BLaER1 (cell line): ENCODE data around the gene ZNF750.

ENCODE experiments used
- H3K27ac ChIP-seq: shearing (Covaris generic); formaldehyde crosslinking; 2 replicates; pipeline ENCODE4 v1.8.1; 2022
- H3K27me3 ChIP-seq: shearing (Covaris generic); formaldehyde crosslinking; 2 replicates; pipeline ENCODE4 v1.8.1; 2022
- H3K36me3 ChIP-seq: shearing (Covaris generic); formaldehyde crosslinking; 2 replicates; pipeline ENCODE4 v1.8.1; 2022
- H3K4me1 ChIP-seq: shearing (Covaris generic); formaldehyde crosslinking; 2 replicates; pipeline ENCODE4 v1.8.1; 2022
- H3K4me2 ChIP-seq: shearing (Covaris generic); formaldehyde crosslinking; 2 replicates; pipeline ENCODE4 v1.8.1; 2022
- H3K4me3 ChIP-seq: shearing (Covaris generic); formaldehyde crosslinking; 2 replicates; pipeline ENCODE4 v1.8.1; 2022
- H3K9ac ChIP-seq: shearing (Covaris generic); formaldehyde crosslinking; 2 replicates; pipeline ENCODE4 v1.8.1; 2022
- H3K9me3 ChIP-seq: shearing (Covaris generic); formaldehyde crosslinking; 2 replicates; pipeline ENCODE4 v1.8.1; 2022
- H4K20me1 ChIP-seq: shearing (Covaris generic); formaldehyde crosslinking; 2 replicates; pipeline ENCODE4 v1.8.1; 2022
- Cebpa-rat ChIP-seq: shearing (Covaris generic); IDR thresholded peaks from 2 replicates; pipeline ENCODE4 v1.8.1; 2022

Gene ZNF750

GRCh38 chr17:82831041-82831817 lies 8.6 kb downstream of the ZNF750 start:
- no peak for TF ChIP-seq Cebpa-rat
- H3K4me2 ChIP-seq: peak overlapping the region; percentile 74
- H3K27me3 ChIP-seq: no peaks in the 10 kb centered on the region; the same call in 1 of the 2 replicates
- 0 out of 2 replicates have a peak overlapping the region, but pooled peaks have one; percentile 30 for H3K27ac ChIP-seq
- H3K9me3 ChIP-seq: no peaks in the 10 kb centered on the region
- H3K4me3 ChIP-seq: no peak overlapping the region
- peaks cover 64% of the 10 kb centered on the region for H3K36me3 ChIP-seq
- peaks cover 45% of the 10 kb centered on the region for H4K20me1 ChIP-seq
- peaks cover 57% of the 10 kb centered on the region for H3K4me1 ChIP-seq
- H3K9ac ChIP-seq: peak overlapping the region; percentile 45; the same call in 1 of the 2 replicates

GRCh38 chr17:82830249-82830661 lies 9.6 kb downstream of the ZNF750 start:
- no peak for TF ChIP-seq Cebpa-rat
- Histone ChIP-seq H3K9ac (no peak overlapping the region), H4K20me1 (peaks cover 45% of the 10 kb centered on the region), H3K4me3 (no peak overlapping the region), H3K27ac (no peak overlapping the region), H3K4me2 (peak overlapping the region; percentile 74; the same call in 1 of the 2 replicates), H3K4me1 (peaks cover 47% of the 10 kb centered on the region), H3K27me3 (no peaks in the 10 kb centered on the region), H3K9me3 (no peaks in the 10 kb centered on the region), H3K36me3 (peaks cover 64% of the 10 kb centered on the region)

GRCh38 chr17:82828875-82829487 lies 10.8 kb downstream of the ZNF750 start:
- Histone ChIP-seq H3K4me3 (no peak overlapping the region), H3K36me3 (peaks cover 63% of the 10 kb centered on the region), H3K4me1 (peaks cover 40% of the 10 kb centered on the region), H3K27me3 (no peaks in the 10 kb centered on the region), H3K27ac (no peak overlapping the region), H3K4me2 (no peak overlapping the region), H3K9ac (no peak overlapping the region), H4K20me1 (peaks cover 45% of the 10 kb centered on the region), H3K9me3 (no peaks in the 10 kb centered on the region)
- TF ChIP-seq Cebpa-rat: no peak

- Histone ChIP-seq H3K36me3 (peaks cover 63% of the 10 kb centered on the region), H3K4me2 (no peak overlapping the region), H3K9me3 (no peaks in the 10 kb centered on the region), H3K27me3 (no peaks in the 10 kb centered on the region), H3K9ac (no peak overlapping the region), H3K27ac (no peak overlapping the region), H4K20me1 (peaks cover 27% of the 10 kb centered on the region), H3K4me1 (peaks cover 28% of the 10 kb centered on the region), H3K4me3 (no peak overlapping the region)
- TF ChIP-seq Cebpa-rat: no peak
Observed at GRCh38 chr17:82826956-82827355, 12.9 kb downstream of the ZNF750 start.

- H3K4me2 ChIP-seq: no peak overlapping the region
- no peak overlapping the region for H3K9ac ChIP-seq
- no peak overlapping the region for H3K4me3 ChIP-seq
- peaks cover 67% of the 10 kb centered on the region for H3K36me3 ChIP-seq
- no peaks in the 10 kb centered on the region for H3K27me3 ChIP-seq
- H3K4me1 ChIP-seq: peaks cover 20% of the 10 kb centered on the region
- peaks cover 20% of the 10 kb centered on the region for H4K20me1 ChIP-seq
- no peak overlapping the region for H3K27ac ChIP-seq
- TF ChIP-seq Cebpa-rat: no peak
- no peaks in the 10 kb centered on the region for H3K9me3 ChIP-seq
Observed at GRCh38 chr17:82826211-82826610, 13.6 kb downstream of the ZNF750 start.

GRCh38 chr17:82825540-82826124 lies 14.2 kb downstream of the ZNF750 start:
- 0 out of 2 replicates have a peak, but pooled peaks have one; percentile 43 for TF ChIP-seq Cebpa-rat
- no peak overlapping the region for H3K4me3 ChIP-seq
- no peak overlapping the region for H3K4me2 ChIP-seq
- H3K4me1 ChIP-seq: peaks cover 14% of the 10 kb centered on the region
- H4K20me1 ChIP-seq: peaks cover 14% of the 10 kb centered on the region
- H3K27ac ChIP-seq: no peak overlapping the region
- H3K36me3 ChIP-seq: peaks cover 67% of the 10 kb centered on the region
- no peak overlapping the region for H3K9ac ChIP-seq
- H3K27me3 ChIP-seq: no peaks in the 10 kb centered on the region
- peaks cover under 1% of the 10 kb centered on the region; the same call in 1 of the 2 replicates for H3K9me3 ChIP-seq

GRCh38 chr17:82823004-82823403 lies 16.8 kb downstream of the ZNF750 start:
- Histone ChIP-seq H3K36me3 (peaks cover 62% of the 10 kb centered on the region), H3K9me3 (peaks cover 10% of the 10 kb centered on the region), H3K4me3 (no peak overlapping the region), H3K27me3 (no peaks in the 10 kb centered on the region), H3K4me1 (peaks cover 26% of the 10 kb centered on the region), H3K27ac (no peak overlapping the region), H3K4me2 (no peak overlapping the region), H3K9ac (no peak overlapping the region), H4K20me1 (peaks cover 4% of the 10 kb centered on the region; the same call in 1 of the 2 replicates)
- no peak for TF ChIP-seq Cebpa-rat

GRCh38 chr17:82822281-82822680 lies 17.5 kb downstream of the ZNF750 start:
- H3K4me3 ChIP-seq: no peak overlapping the region
- H3K9ac ChIP-seq: no peak overlapping the region
- H3K36me3 ChIP-seq: peaks cover 61% of the 10 kb centered on the region
- H3K27me3 ChIP-seq: no peaks in the 10 kb centered on the region
- H3K9me3 ChIP-seq: peaks cover 10% of the 10 kb centered on the region
- no peak overlapping the region for H3K4me2 ChIP-seq
- peaks cover 33% of the 10 kb centered on the region for H3K4me1 ChIP-seq
- TF ChIP-seq Cebpa-rat: no peak
- H3K27ac ChIP-seq: no peak overlapping the region
- H4K20me1 ChIP-seq: peaks cover 11% of the 10 kb centered on the region; the same call in 1 of the 2 replicates

GRCh38 chr17:82821554-82821953 lies 18.3 kb downstream of the ZNF750 start:
- Histone ChIP-seq H3K4me2 (no peak overlapping the region), H3K27me3 (no peaks in the 10 kb centered on the region), H3K36me3 (peaks cover 60% of the 10 kb centered on the region), H3K4me1 (peaks cover 34% of the 10 kb centered on the region), H4K20me1 (peaks cover 13% of the 10 kb centered on the region; the same call in 1 of the 2 replicates), H3K4me3 (no peak overlapping the region), H3K27ac (no peak overlapping the region), H3K9ac (no peak overlapping the region), H3K9me3 (peaks cover 10% of the 10 kb centered on the region)
- TF ChIP-seq Cebpa-rat: no peak
